GM11168 (cell line): ENCODE results near the gene RACGAP1.

Experiments used
- in situ Hi-C: fragments of 300-500 bp; cut with MboI; formaldehyde crosslinking; loops from one replicate; pipeline ENCODE4 v1.12.0; 2022; ENCODE audit warnings: low sequenced_read_pairs; ENCODE audit not compliant: unreplicated experiment

RACGAP1 gene

GRCh38 chr12:49961111-49961922 is 64.0 kb downstream of the RACGAP1 start, which contains the start of gene AQP5:
Gene AQP5, plus strand, starts transcription at chr12:49961872. Its CDS starts 146 bp downstream, at chr12:49962018.
- in situ Hi-C loops, result no loop called here

GRCh38 chr12:49960474-49961110 is 64.7 kb downstream of the RACGAP1 start:
- in situ Hi-C loops, result no loop called here

- in situ Hi-C loops, result no loop called here
Measured at GRCh38 chr12:49959685-49960473, 65.4 kb downstream of the RACGAP1 start.

- in situ Hi-C loops, result no loop called here
Measured at GRCh38 chr12:49957570-49957967, 67.7 kb downstream of the RACGAP1 start.

- in situ Hi-C loops, result no loop called here
Measured at GRCh38 chr12:49956663-49957569, 68.4 kb downstream of the RACGAP1 start.

- in situ Hi-C loops, result no loop called here
Measured at GRCh38 chr12:49955899-49956662, 69.2 kb downstream of the RACGAP1 start.

GRCh38 chr12:49954863-49955830 is 70.1 kb downstream of the RACGAP1 start:
- in situ Hi-C loops, result no loop called here

GRCh38 chr12:49953961-49954846 is 71.1 kb downstream of the RACGAP1 start:
- in situ Hi-C loops, result no loop called here

- in situ Hi-C loops, result no loop called here
Measured at GRCh38 chr12:49953151-49953550, 72.1 kb downstream of the RACGAP1 start.

- in situ Hi-C loops, result no loop called here
Measured at GRCh38 chr12:49952391-49953055, 72.8 kb downstream of the RACGAP1 start.

GRCh38 chr12:49951411-49952240 is 73.7 kb downstream of the RACGAP1 start:
- in situ Hi-C loops, result no loop called here

GRCh38 chr12:49950273-49951251 is 74.7 kb downstream of the RACGAP1 start, which contains the start of gene AQP2:
Gene AQP2, plus strand, starts transcription at chr12:49950737. Its CDS starts 94 bp downstream, at chr12:49950831.
- in situ Hi-C loops, result no loop called here

- in situ Hi-C loops, result no loop called here
Measured at GRCh38 chr12:49949866-49950265, 75.4 kb downstream of the RACGAP1 start.
